GM12878 (cell line): ENCODE results near the gene SHB.

Experiments used
- ATF3 ChIP-seq: IDR thresholded peaks from 2 replicates; pipeline ENCODE4 v1.6.1; 2011; ENCODE audit warnings: low read depth, mild to moderate bottlenecking, low read length, moderate library complexity, borderline replicate concordance; ENCODE audit errors: extremely low read depth
- CHD2 ChIP-seq: IDR thresholded peaks from 2 replicates; pipeline ENCODE4 v1.6.1; 2011; ENCODE audit warnings: low read depth, low read length, improper control_type of control experiment, borderline replicate concordance
- CTCF ChIP-seq, 3 experiments: IDR thresholded peaks in 2 of 3; conservative IDR thresholded peaks in 1 of 3; 2 replicates each; pipeline ENCODE4 v1.5.1; 2011; ENCODE audit warnings: low read depth in 3 of 3, low read length in 3 of 3, mild to moderate bottlenecking in 3 of 3, control low read depth in 2 of 3, moderate library complexity in 2 of 3, inconsistent platforms in 1 of 3, mixed read lengths in 1 of 3; ENCODE audit not compliant: control insufficient read depth in 2 of 3, insufficient read depth in 1 of 3; ENCODE audit errors: extremely low read depth in 1 of 3
- ESRRA ChIP-seq: IDR thresholded peaks from 2 replicates; pipeline ENCODE4 v1.6.1; 2012; ENCODE audit warnings: mild to moderate bottlenecking, low read length, improper control_type of control experiment
- MAX ChIP-seq: IDR thresholded peaks from 2 replicates; pipeline ENCODE4 v1.6.1; 2012; ENCODE audit warnings: low read depth, low read length, improper control_type of control experiment
- MYC ChIP-seq: IDR thresholded peaks from 2 replicates; pipeline ENCODE4 v1.6.1; 2011; ENCODE audit warnings: mild to moderate bottlenecking, low read length, moderate library complexity, inconsistent platforms; ENCODE audit not compliant: insufficient read depth, insufficient replicate concordance, insufficient read length, severe bottlenecking
- POLR2A ChIP-seq: IDR thresholded peaks from 2 replicates; pipeline ENCODE4 v1.6.1; 2011; ENCODE audit warnings: low read depth, mild to moderate bottlenecking, low read length
- POLR2AphosphoS5 ChIP-seq: IDR thresholded peaks from 2 replicates; pipeline ENCODE4 v1.6.1; 2011; ENCODE audit warnings: mild to moderate bottlenecking, low read length, inconsistent platforms
- USF2 ChIP-seq: IDR thresholded peaks from 2 replicates; pipeline ENCODE4 v1.6.1; 2011; ENCODE audit warnings: low read depth, low read length, improper control_type of control experiment, borderline replicate concordance

- no peak for TF ChIP-seq CTCF (IDR thresholded peaks at IDR 0.05 in 2 of 3, conservative IDR thresholded peaks at IDR 0.05 in 1 of 3; ENCODE audit: control insufficient read depth in 2 of 3, extremely low read depth in 1 of 3, insufficient read depth in 1 of 3, low read depth in 3 of 3, low read length in 3 of 3)
- no peak for TF ChIP-seq USF2
- no peak for TF ChIP-seq POLR2AphosphoS5
- TF ChIP-seq MAX: no peak
- no peak for TF ChIP-seq ESRRA
- TF ChIP-seq POLR2A: no peak
- TF ChIP-seq CHD2: no peak
- no peak for TF ChIP-seq MYC
- TF ChIP-seq ATF3: no peak
These were observed 3.5 kb downstream of the SHB start for GRCh38 chr9:38065369-38066075.
